ENCODE data around the gene BAG5. TPM values are rescaled to one million over a fixed set of nuclear protein-coding genes. Genes with fewer than 3 reads are reported as not detected.

BAG5 gene
- total RNA-seq, 1 donor from 2014 or later = 23.5 TPM

- H3K27ac Mint-ChIP-seq = no peak overlapping the region
- H3K27me3 Mint-ChIP-seq = no peaks in the 10 kb centered on the region
- H3K4me3 Mint-ChIP-seq (ENCODE audit: low read depth) = no peak overlapping the region
- H3K9me3 Mint-ChIP-seq (ENCODE audit: low read depth) = no peaks in the 10 kb centered on the region
- no peaks in the 10 kb centered on the region for H3K36me3 Mint-ChIP-seq (ENCODE audit: insufficient read depth)
- no peak for DNase-seq (ENCODE audit: low spot score, unreplicated experiment)
- no peak for TF ChIP-seq CTCF (IDR thresholded peaks at IDR 0.05; ENCODE audit: unreplicated experiment)
- H3K4me1 Mint-ChIP-seq (ENCODE audit: low read depth) = no peaks in the 10 kb centered on the region
Observed at GRCh38 chr14:103538291-103539055, 24.0 kb downstream of the BAG5 start.

- H3K27ac Mint-ChIP-seq = peak overlapping the region; percentile 62
- no peak for DNase-seq (ENCODE audit: low spot score, unreplicated experiment)
- H3K36me3 Mint-ChIP-seq (ENCODE audit: insufficient read depth) = no peaks in the 10 kb centered on the region
- H3K9me3 Mint-ChIP-seq (ENCODE audit: low read depth) = no peaks in the 10 kb centered on the region
- no peaks in the 10 kb centered on the region for H3K27me3 Mint-ChIP-seq
- no peaks in the 10 kb centered on the region for H3K4me1 Mint-ChIP-seq (ENCODE audit: low read depth)
- no peak overlapping the region for H3K4me3 Mint-ChIP-seq (ENCODE audit: low read depth)
- TF ChIP-seq CTCF (IDR thresholded peaks at IDR 0.05; ENCODE audit: unreplicated experiment) = no peak
Observed at GRCh38 chr14:103537175-103537990, 25.1 kb downstream of the BAG5 start.

- no peaks in the 10 kb centered on the region for H3K9me3 Mint-ChIP-seq (ENCODE audit: low read depth)
- no peak for DNase-seq (ENCODE audit: low spot score, unreplicated experiment)
- no peaks in the 10 kb centered on the region for H3K4me1 Mint-ChIP-seq (ENCODE audit: low read depth)
- no peaks in the 10 kb centered on the region for H3K36me3 Mint-ChIP-seq (ENCODE audit: insufficient read depth)
- TF ChIP-seq CTCF (IDR thresholded peaks at IDR 0.05; ENCODE audit: unreplicated experiment) = no peak
- no peaks in the 10 kb centered on the region for H3K27me3 Mint-ChIP-seq
- no peak overlapping the region for H3K27ac Mint-ChIP-seq
- H3K4me3 Mint-ChIP-seq (ENCODE audit: low read depth) = no peak overlapping the region
Observed at GRCh38 chr14:103536693-103537092, 25.8 kb downstream of the BAG5 start.

- H3K9me3 Mint-ChIP-seq (ENCODE audit: low read depth) = no peaks in the 10 kb centered on the region
- H3K4me3 Mint-ChIP-seq (ENCODE audit: low read depth) = no peak overlapping the region
- peak overlapping the region; percentile 59 for H3K27ac Mint-ChIP-seq
- DNase-seq (ENCODE audit: low spot score, unreplicated experiment) = no peak
- H3K27me3 Mint-ChIP-seq = no peaks in the 10 kb centered on the region
- no peaks in the 10 kb centered on the region for H3K4me1 Mint-ChIP-seq (ENCODE audit: low read depth)
- no peaks in the 10 kb centered on the region for H3K36me3 Mint-ChIP-seq (ENCODE audit: insufficient read depth)
- no peak for TF ChIP-seq CTCF (IDR thresholded peaks at IDR 0.05; ENCODE audit: unreplicated experiment)
Observed at GRCh38 chr14:103535891-103536565, 26.4 kb downstream of the BAG5 start.

Measured in progenitor cell of endocrine pancreas (in vitro differentiated cells).